Stomach (tissue), 4 donors: ENCODE data around the gene FAM177B.

Experiments used
- POLR2A ChIP-seq, 4 donors: fragments of 450-650 bp; IDR thresholded peaks; one replicate each; pipeline ENCODE4 v1.6.1; 2016; ENCODE audit warnings: antibody characterized with exemption in 4 of 4, control low read depth in 2 of 4, mild to moderate bottlenecking in 1 of 4, moderate library complexity in 1 of 4
- TF ChIP-seq, protein P1 (sequence below), 7 experiments: fragments of 450-650 bp in 4 of 7; fragments of 200-600 bp in 3 of 7; sonication (generic) in 3 of 7; IDR thresholded peaks; one replicate each; pipeline ENCODE4 v1.5.1; 2016 to 2019; ENCODE audit warnings: antibody characterized with exemption in 7 of 7, control low read depth in 2 of 7, mild to moderate bottlenecking in 1 of 7

DNA sequence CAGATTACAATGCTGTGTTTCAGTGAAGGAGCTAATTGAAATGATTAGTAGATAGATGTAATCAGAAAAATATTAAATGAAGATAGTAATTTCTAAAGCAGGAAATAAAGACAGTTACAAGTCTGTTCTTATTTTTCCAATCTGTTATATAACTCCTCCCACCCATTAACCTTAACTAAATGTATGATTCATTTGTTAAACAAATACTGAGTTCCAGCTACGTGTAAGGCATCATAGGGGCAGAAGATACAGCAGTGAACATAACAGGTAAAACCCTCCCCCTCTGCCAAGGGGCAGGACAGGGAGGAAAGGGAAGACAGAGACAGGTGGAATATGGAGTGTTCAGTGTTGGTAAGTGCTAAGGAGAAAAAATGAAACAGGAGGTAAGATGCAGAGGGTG lies at the start of gene FAM177B:
- TF ChIP-seq, protein P1, sequence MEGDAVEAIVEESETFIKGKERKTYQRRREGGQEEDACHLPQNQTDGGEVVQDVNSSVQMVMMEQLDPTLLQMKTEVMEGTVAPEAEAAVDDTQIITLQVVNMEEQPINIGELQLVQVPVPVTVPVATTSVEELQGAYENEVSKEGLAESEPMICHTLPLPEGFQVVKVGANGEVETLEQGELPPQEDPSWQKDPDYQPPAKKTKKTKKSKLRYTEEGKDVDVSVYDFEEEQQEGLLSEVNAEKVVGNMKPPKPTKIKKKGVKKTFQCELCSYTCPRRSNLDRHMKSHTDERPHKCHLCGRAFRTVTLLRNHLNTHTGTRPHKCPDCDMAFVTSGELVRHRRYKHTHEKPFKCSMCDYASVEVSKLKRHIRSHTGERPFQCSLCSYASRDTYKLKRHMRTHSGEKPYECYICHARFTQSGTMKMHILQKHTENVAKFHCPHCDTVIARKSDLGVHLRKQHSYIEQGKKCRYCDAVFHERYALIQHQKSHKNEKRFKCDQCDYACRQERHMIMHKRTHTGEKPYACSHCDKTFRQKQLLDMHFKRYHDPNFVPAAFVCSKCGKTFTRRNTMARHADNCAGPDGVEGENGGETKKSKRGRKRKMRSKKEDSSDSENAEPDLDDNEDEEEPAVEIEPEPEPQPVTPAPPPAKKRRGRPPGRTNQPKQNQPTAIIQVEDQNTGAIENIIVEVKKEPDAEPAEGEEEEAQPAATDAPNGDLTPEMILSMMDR (IDR thresholded peaks at IDR 0.05), result no peak
- no peak for TF ChIP-seq POLR2A (IDR thresholded peaks at IDR 0.05)
